K562 (cell line): ENCODE results near the gene HOXD1. TPM values are rescaled to one million over a fixed set of nuclear protein-coding genes. Genes with fewer than 3 reads are reported as not detected.
A peak's percentile ranks its signal among the peaks of the same experiment; 100 is the strongest.

ENCODE experiments used
- ASH1L ChIP-seq: fragments of 450-650 bp; IDR thresholded peaks from 2 replicates; pipeline ENCODE4 v1.6.1; 2018; ENCODE audit warnings: borderline replicate concordance, mild to moderate bottlenecking, low read depth; ENCODE audit not compliant: partially characterized antibody
- CBX2 ChIP-seq: fragments of 200-600 bp; sonication (generic); IDR thresholded peaks from one replicate; pipeline ENCODE4 v1.6.1; 2012; ENCODE audit warnings: mild to moderate bottlenecking, low read length, inconsistent platforms; ENCODE audit not compliant: insufficient read depth, poor library complexity, severe bottlenecking
- CBX5 ChIP-seq: IDR thresholded peaks from 2 replicates; pipeline ENCODE4 v1.6.1; 2014; ENCODE audit warnings: low read depth, borderline replicate concordance
- CEBPB ChIP-seq: fragments of 450-650 bp; IDR thresholded peaks from 2 replicates; pipeline ENCODE4 v1.6.1; 2016; ENCODE audit warnings: missing genetic modification characterization, missing compliant biosample characterization
- CHCHD3 ChIP-seq: fragments of 250-450 bp; sonication (Bioruptor Pico); IDR thresholded peaks from 2 replicates; pipeline ENCODE4 v2.1.2; 2022; ENCODE audit warnings: mild to moderate bottlenecking
- DACH1 ChIP-seq: fragments of 450-650 bp; IDR thresholded peaks from 2 replicates; pipeline ENCODE4 v1.6.1; 2018; ENCODE audit not compliant: partially characterized antibody
- EP300 ChIP-seq: IDR thresholded peaks from 2 replicates; pipeline ENCODE4 v1.6.1; 2012; ENCODE audit warnings: low read length, improper control_type of control experiment
- GABPB1 ChIP-seq: sonication (generic); formaldehyde crosslinking; IDR thresholded peaks from 2 replicates; pipeline ENCODE4 v1.8.0; 2022; ENCODE audit warnings: mild to moderate bottlenecking, missing genetic modification reagents
- HEY1 ChIP-seq: fragments of 250-450 bp; sonication (Bioruptor Pico); IDR thresholded peaks from 2 replicates; pipeline ENCODE4 v1.5.0; 2020; ENCODE audit warnings: mild to moderate bottlenecking, moderate library complexity, borderline replicate concordance
- IRF2 ChIP-seq: sonication (generic); formaldehyde crosslinking; IDR thresholded peaks from 2 replicates; pipeline ENCODE4 v1.8.1; 2022; ENCODE audit warnings: mild to moderate bottlenecking, missing genetic modification reagents
- KAT2B ChIP-seq: IDR thresholded peaks from one replicate; pipeline ENCODE4 v1.6.1; 2012; ENCODE audit warnings: low read depth, mild to moderate bottlenecking, control low read depth, inconsistent platforms, low read length, moderate library complexity
- KDM4B ChIP-seq, 2 experiments: fragments of 450-650 bp in 1 of 2; sonication (generic) in 1 of 2; IDR thresholded peaks; 2 replicates each; pipeline ENCODE4 v1.6.1; 2016 to 2017; ENCODE audit warnings: borderline replicate concordance in 2 of 2, antibody characterized with exemption in 1 of 2, low read depth in 1 of 2, mild to moderate bottlenecking in 1 of 2
- MAZ ChIP-seq, 2 experiments: fragments of 450-650 bp in 1 of 2; sonication (generic) in 1 of 2; formaldehyde crosslinking; IDR thresholded peaks in 1 of 2; conservative IDR thresholded peaks in 1 of 2; 2 replicates each; pipeline versions ENCODE4 v1.4.0 to v1.5.0; 2020; ENCODE audit warnings: mild to moderate bottlenecking in 1 of 2, missing genetic modification reagents in 1 of 2
- NBN ChIP-seq: fragments of 450-650 bp; IDR thresholded peaks from 2 replicates; pipeline ENCODE4 v1.6.1; 2016; ENCODE audit warnings: low read depth, mild to moderate bottlenecking
- PHF21A ChIP-seq: fragments of 450-650 bp; IDR thresholded peaks from 2 replicates; pipeline ENCODE4 v1.6.1; 2017; ENCODE audit warnings: low read depth, borderline replicate concordance
- RBM17 ChIP-seq: fragments of 200-400 bp; formaldehyde crosslinking; IDR thresholded peaks from 2 replicates; pipeline ENCODE4 v1.6.1; 2017; ENCODE audit warnings: low read depth, mild to moderate bottlenecking, low read length, borderline replicate concordance
- SRSF3 ChIP-seq: fragments of 200-400 bp; formaldehyde crosslinking; IDR thresholded peaks from 2 replicates; pipeline ENCODE4 v1.6.1; 2016; ENCODE audit warnings: mild to moderate bottlenecking, low read length, moderate library complexity; ENCODE audit not compliant: insufficient read depth
- TAF1 ChIP-seq: IDR thresholded peaks from 2 replicates; pipeline ENCODE4 v1.6.1; 2011; ENCODE audit warnings: mild to moderate bottlenecking, low read length, moderate library complexity; ENCODE audit not compliant: insufficient read depth, control insufficient read depth, severe bottlenecking; ENCODE audit errors: extremely low read depth
- TAF9B ChIP-seq: fragments of 450-650 bp; IDR thresholded peaks from 2 replicates; pipeline ENCODE4 v1.6.1; 2018; ENCODE audit warnings: mild to moderate bottlenecking; ENCODE audit not compliant: partially characterized antibody
- TARDBP ChIP-seq: fragments of 450-650 bp; IDR thresholded peaks from 2 replicates; pipeline ENCODE4 v1.6.1; 2016
- ZBED1 ChIP-seq: IDR thresholded peaks from 2 replicates; pipeline ENCODE4 v1.6.1; 2014
- ZFP30 ChIP-seq: fragments of 250-450 bp; sonication (Bioruptor Pico); IDR thresholded peaks from 2 replicates; pipeline ENCODE4 v1.8.0; 2022; ENCODE audit warnings: moderate library complexity, mild to moderate bottlenecking, inconsistent platforms, borderline replicate concordance
- ZSCAN29 ChIP-seq: fragments of 450-650 bp; IDR thresholded peaks from 2 replicates; pipeline ENCODE4 v1.6.1; 2017
- polyA plus RNA-seq, 8 experiments: library from polyadenylated mRNA; depleted of rRNA in 4 of 8; stranded (reverse) in 5 of 8; unstranded in 3 of 8; fragments of >200 nt; fragmentation: Nextera tagmentation in 2 of 8; fragmentation: Illumina TruSeq in 1 of 8; extraction: Ambion mirVana in 2 of 8; extraction: Trizol in 1 of 8; gene quantifications; 2 replicates each; pipeline versions ENCODE4 v1.2.1 to v1.2.3, GENCODE V29; 2011 to 2014; ENCODE audit warnings: inconsistent platforms in 1 of 8, missing spikeins in 1 of 8
- total RNA-seq, 7 experiments: library from RNA; depleted of rRNA in 6 of 7; stranded (reverse); fragments of >200 nt in 6 of 7; fragmentation: Illumina TruSeq in 2 of 7; extraction: Trizol in 2 of 7; gene quantifications; 2 replicates each; pipeline versions ENCODE4 v1.2.1 to v1.2.3, GENCODE V29; 2011 to 2021; ENCODE audit warnings: low replicate concordance in 1 of 7
- TF ChIP-seq, protein P1 (sequence below): sonication (generic); formaldehyde crosslinking; IDR thresholded peaks from 2 replicates; pipeline ENCODE4 v1.4.0; 2020; ENCODE audit warnings: mild to moderate bottlenecking, missing genetic modification reagents
- TF ChIP-seq, protein P2 (sequence below), 2 experiments: IDR thresholded peaks; 2 replicates each; pipeline ENCODE4 v1.6.1; 2011; ENCODE audit warnings: borderline replicate concordance in 1 of 2, control low read depth in 1 of 2, low read depth in 1 of 2, low read length in 1 of 2, mild to moderate bottlenecking in 1 of 2, mixed read lengths in 1 of 2, moderate library complexity in 1 of 2; ENCODE audit not compliant: insufficient read depth in 1 of 2, insufficient read length in 1 of 2, poor library complexity in 1 of 2, severe bottlenecking in 1 of 2; ENCODE audit errors: extremely low read depth in 1 of 2

The HOXD1 gene
- total and polyA plus RNA-seq, 9 of the 15 experiments (the other 6 are each of a cell fraction or from before 2014, with no cell fraction given), result not detected

DNA sequence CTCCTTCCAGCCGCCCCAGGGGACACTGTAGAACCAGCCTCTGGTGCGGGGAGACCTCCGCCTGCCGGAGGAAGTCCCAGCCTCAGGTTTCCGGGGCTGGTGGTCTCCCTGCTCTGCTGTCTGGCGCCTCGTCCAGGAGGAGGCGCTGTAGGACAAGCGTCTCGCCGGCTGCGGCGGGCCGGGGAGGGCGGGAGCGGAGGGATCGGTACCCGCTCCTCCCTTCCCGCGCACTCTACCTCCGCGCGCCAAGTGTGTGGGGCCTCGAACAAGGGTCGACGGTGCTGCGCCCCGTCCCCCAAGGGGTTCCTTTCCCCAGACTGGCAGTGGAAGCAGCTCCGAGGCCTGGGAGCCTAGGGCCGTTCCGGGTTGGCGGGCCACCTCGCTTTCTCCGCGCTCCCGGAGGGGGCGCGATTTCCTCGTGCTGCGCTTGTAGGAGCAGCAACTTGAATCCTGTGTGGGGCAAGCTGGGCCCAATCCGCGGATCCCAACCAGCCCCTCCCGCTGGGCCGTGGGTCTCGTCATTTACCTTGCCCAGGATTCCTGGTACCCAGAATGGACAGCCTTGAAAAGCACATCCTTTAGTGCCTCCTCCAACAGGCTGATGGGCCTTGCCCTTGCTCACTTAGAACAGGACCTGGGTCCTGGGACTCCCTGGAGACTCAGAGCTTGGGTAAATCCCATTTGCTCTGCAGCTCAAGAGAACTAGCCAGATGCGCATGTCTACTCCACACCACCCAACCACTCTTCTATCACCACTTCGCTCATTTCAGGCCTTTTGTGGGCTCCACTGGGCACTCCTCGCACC is 47.8 kb upstream of the HOXD1 start (continued):
- TF ChIP-seq CBX2 (no peak), HEY1 (CRISPR knock-in tag) (no peak), CHCHD3 (CRISPR knock-in tag) (no peak), TARDBP (no peak), EP300 (no peak; the same call in 1 of the 2 replicates), DACH1 (no peak), ZBED1 (0 out of 2 replicates have a peak, but pooled peaks have one; percentile 44), ASH1L (no peak), TAF1 (no peak), MAZ (CRISPR knock-in tag; conservative IDR thresholded peaks at IDR 0.05 in 1 of 2, IDR thresholded peaks at IDR 0.05 in 1 of 2) (peak; percentile 97 to 98), RBM17 (no peak), TAF9B (no peak), SRSF3 (no peak), ZFP30 (CRISPR knock-in tag) (no peak), KAT2B (no peak), NBN (no peak), CBX5 (no peak), CEBPB (tag) (no peak), IRF2 (CRISPR knock-in tag) (no peak), GABPB1 (0 out of 2 replicates have a peak, but pooled peaks have one; percentile 39), KDM4B (IDR thresholded peaks at IDR 0.05; ENCODE audit: borderline replicate concordance in 2 of 2, low read depth in 1 of 2) (no peak), PHF21A (peak; percentile 52; the same call in 1 of the 2 replicates), ZSCAN29 (0 out of 2 replicates have a peak, but pooled peaks have one; percentile 42)
- TF ChIP-seq, protein P1, sequence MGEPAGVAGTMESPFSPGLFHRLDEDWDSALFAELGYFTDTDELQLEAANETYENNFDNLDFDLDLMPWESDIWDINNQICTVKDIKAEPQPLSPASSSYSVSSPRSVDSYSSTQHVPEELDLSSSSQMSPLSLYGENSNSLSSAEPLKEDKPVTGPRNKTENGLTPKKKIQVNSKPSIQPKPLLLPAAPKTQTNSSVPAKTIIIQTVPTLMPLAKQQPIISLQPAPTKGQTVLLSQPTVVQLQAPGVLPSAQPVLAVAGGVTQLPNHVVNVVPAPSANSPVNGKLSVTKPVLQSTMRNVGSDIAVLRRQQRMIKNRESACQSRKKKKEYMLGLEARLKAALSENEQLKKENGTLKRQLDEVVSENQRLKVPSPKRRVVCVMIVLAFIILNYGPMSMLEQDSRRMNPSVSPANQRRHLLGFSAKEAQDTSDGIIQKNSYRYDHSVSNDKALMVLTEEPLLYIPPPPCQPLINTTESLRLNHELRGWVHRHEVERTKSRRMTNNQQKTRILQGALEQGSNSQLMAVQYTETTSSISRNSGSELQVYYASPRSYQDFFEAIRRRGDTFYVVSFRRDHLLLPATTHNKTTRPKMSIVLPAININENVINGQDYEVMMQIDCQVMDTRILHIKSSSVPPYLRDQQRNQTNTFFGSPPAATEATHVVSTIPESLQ (CRISPR knock-in tag), result peak; percentile 56; the same call in 1 of the 2 replicates
- TF ChIP-seq, protein P2, sequence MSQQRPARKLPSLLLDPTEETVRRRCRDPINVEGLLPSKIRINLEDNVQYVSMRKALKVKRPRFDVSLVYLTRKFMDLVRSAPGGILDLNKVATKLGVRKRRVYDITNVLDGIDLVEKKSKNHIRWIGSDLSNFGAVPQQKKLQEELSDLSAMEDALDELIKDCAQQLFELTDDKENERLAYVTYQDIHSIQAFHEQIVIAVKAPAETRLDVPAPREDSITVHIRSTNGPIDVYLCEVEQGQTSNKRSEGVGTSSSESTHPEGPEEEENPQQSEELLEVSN (IDR thresholded peaks at IDR 0.05; ENCODE audit: borderline replicate concordance in 1 of 2, extremely low read depth in 1 of 2, insufficient read depth in 1 of 2, insufficient read length in 1 of 2, low read depth in 1 of 2, low read length in 1 of 2, poor library complexity in 1 of 2, severe bottlenecking in 1 of 2), result peak; percentile 89
